Esophagus mucosa (tissue), 1 donor: Measurements from ENCODE around the gene EFNA2. TPM values are rescaled to one million over a fixed set of nuclear protein-coding genes. Genes with fewer than 3 reads are reported as not detected.

Source experiments
- ATAC-seq: fragments of 200-7000 bp; cut with Tn5 transposase; one replicate; pipeline ENCODE4 v1.9.1; 2020
- total RNA-seq: library from RNA; stranded (reverse); gene quantifications from one replicate; pipeline ENCODE4 v1.2.4, GENCODE V29; 2023
- donor health status: DM: yes; HTN: yes; CAD: no.

The EFNA2 gene
- total RNA-seq, 1 donor from 2014 or later, result 0.40 TPM

DNA sequence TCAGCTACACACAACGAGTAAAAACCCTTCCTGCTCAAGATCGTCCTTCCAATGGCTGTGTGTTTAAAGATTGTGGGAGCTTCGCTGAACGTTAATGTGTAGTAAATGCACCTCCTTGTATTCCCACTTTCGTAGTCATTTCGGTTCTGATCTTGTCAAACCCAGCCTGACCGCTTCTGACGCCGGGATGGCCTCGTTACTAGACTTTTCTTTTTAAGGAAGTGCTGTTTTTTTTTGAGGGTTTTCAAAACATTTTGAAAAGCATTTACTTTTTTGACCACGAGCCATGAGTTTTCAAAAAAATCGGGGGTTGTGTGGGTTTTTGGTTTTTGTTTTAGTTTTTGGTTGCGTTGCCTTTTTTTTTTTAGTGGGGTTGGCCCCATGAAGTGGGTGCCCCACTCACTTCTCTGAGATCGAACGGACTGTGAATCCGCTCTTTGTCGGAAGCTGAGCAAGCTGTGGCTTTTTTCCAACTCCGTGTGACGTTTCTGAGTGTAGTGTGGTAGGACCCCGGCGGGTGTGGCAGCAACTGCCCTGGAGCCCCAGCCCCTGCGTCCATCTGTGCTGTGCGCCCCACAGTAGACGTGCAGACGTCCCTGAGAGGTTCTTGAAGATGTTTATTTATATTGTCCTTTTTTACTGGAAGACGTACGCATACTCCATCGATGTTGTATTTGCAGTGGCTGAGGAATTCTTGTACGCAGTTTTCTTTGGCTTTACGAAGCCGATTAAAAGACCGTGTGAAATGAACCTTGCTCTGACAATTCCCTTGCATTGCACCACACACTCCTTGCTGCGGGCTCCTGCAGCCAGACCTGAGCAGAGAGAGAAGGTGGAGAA is 13.0 kb upstream of the EFNA2 start:
- no peak for ATAC-seq

- no peak for ATAC-seq
Measured at GRCh38 chr19:1273263-1274041, 12.2 kb upstream of the EFNA2 start.

DNA sequence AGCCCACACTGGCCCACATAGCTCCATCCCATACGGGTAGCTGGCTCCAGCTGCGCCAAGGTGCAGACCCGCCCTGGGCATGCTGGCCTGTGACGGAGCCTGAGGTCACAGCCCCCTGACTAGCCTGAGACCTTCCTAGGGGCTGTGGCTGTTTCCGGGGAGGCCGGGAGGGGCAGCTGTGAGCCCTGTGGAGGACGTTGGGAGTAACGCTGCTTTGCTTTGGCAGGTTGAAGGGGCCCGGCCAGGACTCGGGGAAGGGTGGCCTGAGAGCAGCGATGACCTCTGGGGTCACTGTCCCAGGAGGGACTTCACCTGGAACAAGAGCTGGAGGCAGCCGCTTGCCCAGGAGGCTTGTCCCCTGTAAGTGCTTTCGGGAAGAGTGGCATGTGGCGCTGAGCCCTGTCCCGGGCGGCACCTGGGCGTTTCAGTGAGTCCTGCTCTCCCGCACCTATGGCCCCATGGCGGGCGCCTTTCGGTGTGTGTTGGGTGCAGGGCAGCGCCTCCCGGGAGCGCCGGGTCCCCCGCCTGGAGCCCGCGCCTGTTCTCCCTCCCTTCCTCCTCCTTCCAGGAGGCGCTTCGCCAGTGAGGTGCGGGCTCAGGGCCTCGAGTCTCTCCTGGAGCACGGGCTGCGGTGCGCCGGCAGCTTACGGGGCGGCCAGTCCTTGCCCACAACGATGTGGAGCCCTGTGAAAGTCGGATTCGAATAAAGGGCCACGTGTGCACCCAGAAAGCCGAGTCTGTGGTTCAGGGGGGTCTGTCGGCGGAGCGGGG is 11.4 kb upstream of the EFNA2 start:
- ATAC-seq, result no peak

DNA sequence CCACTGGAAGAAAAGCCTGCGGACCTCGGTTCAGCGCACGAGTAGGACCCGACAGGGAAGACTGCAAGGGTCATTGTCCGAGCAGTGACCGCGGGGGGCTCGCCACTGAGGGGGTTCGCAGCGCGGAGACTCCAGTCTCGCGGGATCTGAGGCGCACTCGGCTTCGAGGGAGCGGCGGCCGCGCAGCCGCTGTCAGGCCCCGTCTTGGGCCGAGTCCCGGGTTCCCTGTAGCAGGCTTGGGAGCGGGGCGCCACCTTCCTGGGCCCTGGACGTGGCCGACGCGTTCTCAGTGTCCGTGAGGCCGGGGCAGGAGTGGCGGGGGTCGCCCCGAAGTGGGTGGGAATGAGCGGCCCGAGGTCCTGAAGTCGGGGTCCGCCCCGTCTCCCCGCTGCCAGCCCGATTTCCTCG is 10.8 kb upstream of the EFNA2 start:
- ATAC-seq, result peak; percentile 1

- peak; percentile 80 for ATAC-seq
Measured at GRCh38 chr19:1275260-1275975, 10.3 kb upstream of the EFNA2 start, which contains the start of gene FAM174C. TSS of gene FAM174C (plus strand) at chr19:1275530. CDS start at chr19:1275550, 20 bp downstream.

GRCh38 chr19:1275976-1276627 is 9.6 kb upstream of the EFNA2 start:
- ATAC-seq, result no peak

GRCh38 chr19:1276628-1277022 is 9.0 kb upstream of the EFNA2 start:
- ATAC-seq, result no peak

GRCh38 chr19:1277061-1277460 is 8.6 kb upstream of the EFNA2 start:
- no peak for ATAC-seq

DNA sequence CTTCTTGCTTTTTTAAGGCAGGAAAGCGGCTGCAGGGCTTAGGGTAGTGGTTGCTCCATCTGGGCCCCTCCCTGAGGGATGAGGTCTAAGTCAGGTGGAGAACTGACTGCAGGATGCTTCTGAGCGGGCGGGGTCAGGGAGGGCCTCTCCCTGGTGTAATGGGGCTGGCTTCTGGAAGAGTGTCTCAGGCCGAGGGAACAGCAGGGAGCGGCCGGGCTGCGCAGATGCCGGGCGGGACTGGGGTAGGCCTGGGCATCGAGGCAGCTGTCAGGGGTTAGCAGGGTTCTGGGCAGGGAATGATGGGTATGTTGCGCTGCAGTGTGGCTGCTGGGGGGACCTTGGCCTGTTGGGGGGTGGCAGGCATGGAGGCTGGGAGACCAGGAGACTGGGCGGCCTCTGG is 7.6 kb upstream of the EFNA2 start:
- no peak for ATAC-seq

GRCh38 chr19:1278713-1279660 is 6.7 kb upstream of the EFNA2 start:
- ATAC-seq, result no peak

GRCh38 chr19:1279782-1280341 is 5.8 kb upstream of the EFNA2 start:
- ATAC-seq, result peak; percentile 16

DNA sequence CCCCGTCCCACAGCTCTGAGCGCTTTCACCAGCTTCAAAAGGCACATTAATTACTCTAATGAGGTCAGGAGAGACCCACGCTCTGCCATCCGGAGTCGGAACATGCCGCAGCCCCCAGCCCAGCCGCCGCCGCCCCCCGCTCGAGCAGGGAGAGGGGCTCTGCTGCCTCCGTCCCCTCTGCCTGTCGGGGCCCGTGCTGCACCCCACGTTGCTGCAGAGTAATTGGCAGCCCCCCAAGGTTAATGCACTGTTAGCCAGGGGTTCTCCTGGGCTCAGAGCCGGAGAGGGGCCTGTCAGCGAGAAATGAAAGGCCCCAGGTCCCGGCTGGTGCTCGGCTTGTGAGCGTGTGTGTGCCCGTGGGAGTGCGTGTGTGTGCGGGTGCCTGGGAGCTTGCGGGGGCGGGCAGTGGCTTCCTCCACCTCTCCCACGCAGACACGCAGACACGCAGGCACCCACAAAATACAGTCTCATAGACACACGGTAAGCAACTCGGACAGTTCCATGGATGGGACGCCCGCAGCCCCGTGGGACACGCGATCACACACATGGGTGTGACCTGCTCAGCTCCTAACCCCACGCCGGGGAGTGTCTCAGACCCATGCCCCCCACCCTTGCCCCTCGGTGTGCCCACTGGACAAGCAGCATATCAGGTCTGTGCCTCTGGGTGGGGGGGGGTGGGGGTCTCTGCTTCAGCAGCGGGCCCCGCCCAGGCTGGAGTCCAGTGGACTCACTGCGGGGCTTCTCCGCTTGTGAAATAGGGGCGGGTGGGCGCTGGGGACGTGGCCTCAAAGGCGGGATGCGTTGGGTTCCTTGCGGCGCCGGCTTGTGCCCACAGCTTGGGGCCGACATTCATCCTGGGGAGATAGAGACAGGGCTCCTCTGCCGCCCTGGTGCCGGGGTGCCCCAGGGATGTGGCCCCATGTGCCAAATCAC is 4.8 kb upstream of the EFNA2 start:
- no peak for ATAC-seq

GRCh38 chr19:1281569-1282287 is 3.9 kb upstream of the EFNA2 start:
- ATAC-seq, result no peak

GRCh38 chr19:1282588-1283206 is 3.0 kb upstream of the EFNA2 start:
- ATAC-seq, result no peak

GRCh38 chr19:1283207-1283916 is 2.3 kb upstream of the EFNA2 start:
- no peak for ATAC-seq

GRCh38 chr19:1283917-1284292 is 1.8 kb upstream of the EFNA2 start:
- ATAC-seq, result peak; percentile 0

DNA sequence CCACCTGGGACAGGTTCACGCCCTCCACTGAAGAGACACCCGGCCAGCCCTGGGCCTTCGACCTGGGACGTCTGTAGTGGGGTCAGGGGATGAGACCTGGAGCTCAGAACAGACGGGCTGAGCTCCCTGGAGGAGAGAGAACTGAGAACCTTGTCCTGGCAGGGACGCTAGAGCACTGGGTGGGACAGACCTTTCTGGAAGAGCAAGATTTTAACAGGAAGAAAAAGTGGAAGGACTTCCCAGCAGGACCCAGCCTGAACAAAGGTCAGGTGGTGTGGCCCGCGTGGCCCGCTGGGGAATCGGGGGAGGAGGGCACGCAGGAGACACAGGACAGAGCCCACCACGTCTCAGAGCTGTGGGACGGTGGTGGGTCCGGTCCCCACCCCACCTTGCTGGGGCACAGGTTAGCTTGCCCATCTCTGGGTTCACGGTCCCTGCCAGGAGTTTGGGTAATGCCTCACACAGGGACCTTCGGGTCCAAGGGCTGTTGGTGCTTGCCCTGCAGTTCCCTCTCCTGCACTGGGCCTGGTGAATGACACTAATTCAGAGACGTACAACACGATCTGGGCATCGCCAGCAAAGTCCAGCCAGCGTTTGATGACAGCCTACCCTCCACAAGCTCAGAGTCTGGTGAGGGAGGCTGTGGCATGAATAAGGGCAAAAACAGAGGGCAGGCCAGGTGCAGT is 1.2 kb upstream of the EFNA2 start:
- ATAC-seq, result peak; percentile 15
